Smooth muscle cell (in vitro differentiated cells): Measurements from ENCODE around the gene MAPKAPK2. TPM values are rescaled to one million over a fixed set of nuclear protein-coding genes. Genes with fewer than 3 reads are reported as not detected.
"Not testable (repeated sequence)": the region's sequence is repeated elsewhere in the genome, so short reads cannot be mapped to it uniquely, and the experiment has no call there.

Experiments used
- DNase-seq: peaks from one replicate; lab custom pipeline; 2025; ENCODE audit not compliant: unreplicated experiment; lab: John Stamatoyannopoulos, UW
- H2AFZ ChIP-seq: fragments of 200-600 bp; sonication (generic); 2 replicates; pipeline ENCODE4 v1.6.0; 2016; ENCODE audit warnings: antibody characterized with exemption, low read depth, mild to moderate bottlenecking
- H3F3A ChIP-seq: fragments of 200-600 bp; sonication (generic); 2 replicates; pipeline ENCODE4 v1.6.0; 2017; ENCODE audit warnings: antibody characterized with exemption, low read depth
- H3K27ac ChIP-seq: fragments of 200-600 bp; sonication (generic); 2 replicates; pipeline ENCODE4 v1.5.1; 2016; ENCODE audit warnings: low read depth, mild to moderate bottlenecking
- H3K27me3 ChIP-seq: fragments of 200-600 bp; sonication (generic); 2 replicates; pipeline ENCODE4 v1.6.1; 2016; ENCODE audit warnings: low read depth, mild to moderate bottlenecking
- H3K36me3 ChIP-seq: fragments of 200-600 bp; sonication (generic); 2 replicates; pipeline ENCODE4 v1.5.1; 2016; ENCODE audit warnings: low read depth
- H3K4me1 ChIP-seq: fragments of 200-600 bp; sonication (generic); 2 replicates; pipeline ENCODE4 v1.5.1; 2016; ENCODE audit warnings: low read depth
- H3K4me2 ChIP-seq: fragments of 200-600 bp; sonication (generic); 2 replicates; pipeline ENCODE4 v1.6.0; 2016; ENCODE audit warnings: mild to moderate bottlenecking
- H3K4me3 ChIP-seq: fragments of 200-600 bp; sonication (generic); 2 replicates; pipeline ENCODE4 v1.5.1; 2016; ENCODE audit warnings: mild to moderate bottlenecking
- H3K79me2 ChIP-seq: fragments of 200-600 bp; sonication (generic); 2 replicates; pipeline ENCODE4 v1.6.0; 2016; ENCODE audit warnings: low read depth, mild to moderate bottlenecking
- H3K9ac ChIP-seq: fragments of 200-600 bp; sonication (generic); 2 replicates; pipeline ENCODE4 v1.6.0; 2016; ENCODE audit warnings: low read depth
- H3K9me3 ChIP-seq: fragments of 200-600 bp; sonication (generic); replicated peaks from 2 replicates; pipeline ENCODE4 v1.5.1; 2016; ENCODE audit warnings: low read depth
- H4K20me1 ChIP-seq: fragments of 200-600 bp; sonication (generic); 2 replicates; pipeline ENCODE4 v1.6.0; 2016; ENCODE audit warnings: low read depth
- CTCF ChIP-seq: fragments of 200-600 bp; sonication (generic); IDR thresholded peaks from 2 replicates; pipeline ENCODE4 v1.5.1; 2017; ENCODE audit warnings: borderline replicate concordance, mild to moderate bottlenecking, antibody characterized with exemption; ENCODE audit not compliant: insufficient read depth, poor library complexity, severe bottlenecking
- WGBS: methylation state at CpG from one replicate; pipeline ENCODE4 v1.1.7; 2016; ENCODE audit warnings: low lambda C conversion rate; 5-methylcytosine and 5-hydroxymethylcytosine counted together
- polyA plus RNA-seq: library from polyadenylated mRNA; unstranded; fragments of >200 nt; fragmentation: Nextera tagmentation; extraction: Ambion mirVana; gene quantifications from 2 replicates; pipeline ENCODE4 v1.2.1, GENCODE V29; 2016
- total RNA-seq: library from RNA; depleted of rRNA; stranded (reverse); fragments of >200 nt; gene quantifications from 2 replicates; pipeline ENCODE4 v1.2.3, GENCODE V29; 2014

Gene MAPKAPK2
- total and polyA plus RNA-seq, 2 experiments from 2014 or later: 14.3 to 40.9 TPM

- H3K9me3 ChIP-seq: no peaks in the 10 kb centered on the region
- peak overlapping the region; percentile 87 for H3K4me3 ChIP-seq
- H3K36me3 ChIP-seq: no peaks in the 10 kb centered on the region
- no peak for DNase-seq
- peak overlapping the region; percentile 93 for H3K9ac ChIP-seq
- peak overlapping the region; percentile 91 for H3K4me2 ChIP-seq
- H3F3A ChIP-seq: no peaks in the 10 kb centered on the region
- TF ChIP-seq CTCF: no peak
- H3K4me1 ChIP-seq: peaks cover 30% of the 10 kb centered on the region
- H2AFZ ChIP-seq: no peak overlapping the region
- 60% methylated on average over 4 of the region's 4 CpGs for WGBS
- H3K27me3 ChIP-seq: no peaks in the 10 kb centered on the region
- no peak overlapping the region for H3K27ac ChIP-seq
- H4K20me1 ChIP-seq: peaks cover 8% of the 10 kb centered on the region
- H3K79me2 ChIP-seq: no peaks in the 10 kb centered on the region
Observed at GRCh38 chr1:206636671-206637070, 48.0 kb upstream of the MAPKAPK2 start.

- Histone ChIP-seq H3K4me3 (no peak overlapping the region), H3K9me3 (no peaks in the 10 kb centered on the region), H3K27me3 (no peaks in the 10 kb centered on the region), H3F3A (no peaks in the 10 kb centered on the region), H3K9ac (no peak overlapping the region), H3K27ac (no peak overlapping the region), H3K4me2 (peak overlapping the region; percentile 91), H2AFZ (no peak overlapping the region), H3K36me3 (no peaks in the 10 kb centered on the region), H3K79me2 (no peaks in the 10 kb centered on the region), H4K20me1 (peaks cover 8% of the 10 kb centered on the region), H3K4me1 (peaks cover 30% of the 10 kb centered on the region)
- no peak for DNase-seq
- no peak for TF ChIP-seq CTCF
Observed at GRCh38 chr1:206637605-206638004, 47.1 kb upstream of the MAPKAPK2 start.

- H3K36me3 ChIP-seq, H3K9ac ChIP-seq, H2AFZ ChIP-seq, H3K9me3 ChIP-seq, DNase-seq, H3K4me2 ChIP-seq, H3K27me3 ChIP-seq, H4K20me1 ChIP-seq, H3K4me3 ChIP-seq, H3K27ac ChIP-seq, H3K79me2 ChIP-seq, H3K4me1 ChIP-seq, H3F3A ChIP-seq: not testable (repeated sequence)
- WGBS: 84% methylated on average over 2 of the region's 2 CpGs
Observed at GRCh38 chr1:206642074-206642473, 42.6 kb upstream of the MAPKAPK2 start.

DNA sequence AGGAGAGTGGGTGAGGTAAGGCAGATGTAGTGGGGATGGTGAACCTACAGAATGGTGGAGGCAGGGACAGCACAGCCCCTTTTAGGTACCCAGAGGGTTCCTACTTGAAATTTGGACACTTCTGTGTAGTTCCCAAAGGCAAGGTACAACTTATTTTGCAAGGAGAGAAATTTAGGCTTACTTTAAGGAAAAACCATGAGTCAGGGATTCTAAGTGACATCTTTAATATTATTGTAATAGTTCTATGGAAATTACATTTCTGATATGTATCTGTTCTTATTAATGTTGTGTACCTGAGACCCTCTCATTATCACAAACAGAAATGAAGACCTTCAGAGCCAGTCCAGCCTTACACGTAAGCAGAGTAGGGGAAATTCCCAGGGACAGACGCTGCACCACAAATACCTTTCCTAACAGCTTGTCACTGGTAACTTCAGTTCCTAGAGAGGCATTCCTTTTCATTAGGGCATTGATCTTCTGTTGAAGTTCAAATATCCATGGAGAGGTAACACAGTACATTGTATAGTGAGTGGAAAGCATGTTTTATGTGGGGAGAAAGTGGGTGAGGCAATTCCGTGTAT is 41.5 kb upstream of the MAPKAPK2 start:
- Histone ChIP-seq H3K9me3 (no peaks in the 10 kb centered on the region), H3K9ac (no peak overlapping the region), H4K20me1 (no peaks in the 10 kb centered on the region), H3K4me3 (no peak overlapping the region), H3K36me3 (peaks cover 4% of the 10 kb centered on the region), H3K27ac (no peak overlapping the region), H3K4me2 (no peak overlapping the region), H2AFZ (no peak overlapping the region), H3K4me1 (no peaks in the 10 kb centered on the region), H3K27me3 (no peaks in the 10 kb centered on the region), H3K79me2 (no peaks in the 10 kb centered on the region), H3F3A (no peaks in the 10 kb centered on the region)
- WGBS: 94% methylated on average over 3 of the region's 3 CpGs
- TF ChIP-seq CTCF: no peak
- DNase-seq: no peak
